Activated CD8-positive, alpha-beta memory T cell treated with anti-CD3 and anti-CD28 coated beads, Interleukin-2, amount 10 ng/mL, durations not matched to agents 7 days and 5 days (primary cell): ENCODE data around the gene ZNRF2. TPM values are rescaled to one million over a fixed set of nuclear protein-coding genes. Genes with fewer than 3 reads are reported as not detected.
A peak's percentile ranks its signal among the peaks of the same experiment; 100 is the strongest.

ENCODE experiments used
- ATAC-seq: fragments of 150-1000 bp; cut with Tn5 transposase; one replicate; pipeline ENCODE4 v1.10.0; 2021; ENCODE audit warnings: moderate library complexity
- CTCF ChIA-PET: fragments of 350-600 bp; sonication (Branson Sonifier 250); formaldehyde crosslinking; loops from one replicate; lab custom pipeline; 2021; ENCODE audit warnings: antibody characterized with exemption; lab: Charles Lee
- DNase-seq: peaks from one replicate; pipeline ENCODE4 v3.0.0-alpha.2; 2020
- H3K27ac Mint-ChIP-seq: one replicate; pipeline ENCODE4 v1.8.0; 2021; ENCODE audit warnings: mild to moderate bottlenecking, mixed read lengths
- H3K27me3 Mint-ChIP-seq: one replicate; pipeline ENCODE4 v1.8.0; 2021; ENCODE audit warnings: mixed read lengths
- H3K36me3 Mint-ChIP-seq: one replicate; pipeline ENCODE4 v1.8.0; 2021; ENCODE audit warnings: mild to moderate bottlenecking, mixed read lengths
- H3K4me1 Mint-ChIP-seq: one replicate; pipeline ENCODE4 v1.8.0; 2021; ENCODE audit warnings: mixed read lengths
- H3K4me3 Mint-ChIP-seq: one replicate; pipeline ENCODE4 v1.8.0; 2021; ENCODE audit warnings: mild to moderate bottlenecking, moderate library complexity, mixed read lengths
- H3K9me3 Mint-ChIP-seq: one replicate; pipeline ENCODE4 v1.8.0; 2022; ENCODE audit warnings: low read depth, mixed read lengths
- total RNA-seq, 2 experiments: library from RNA; stranded (reverse); gene quantifications; one replicate each; pipeline ENCODE4 v1.2.3, GENCODE V29; 2021

Gene ZNRF2
- total RNA-seq, 2 experiments from 2014 or later = 14.0 to 21.3 TPM

GRCh38 chr7:30270921-30271320, 13.5 kb upstream of the ZNRF2 start:
- CTCF ChIA-PET = no interaction called here
- no peaks in the 10 kb centered on the region for H3K9me3 Mint-ChIP-seq
- no peak overlapping the region for H3K27ac Mint-ChIP-seq
- DNase-seq (no peak), ATAC-seq (no peak)
- H3K4me1 Mint-ChIP-seq = no peaks in the 10 kb centered on the region
- no peaks in the 10 kb centered on the region for H3K27me3 Mint-ChIP-seq
- H3K36me3 Mint-ChIP-seq = no peaks in the 10 kb centered on the region
- H3K4me3 Mint-ChIP-seq = no peak overlapping the region

GRCh38 chr7:30272126-30272525, 12.3 kb upstream of the ZNRF2 start:
- Mint-ChIP-seq H3K27ac (no peak overlapping the region), H3K27me3 (no peaks in the 10 kb centered on the region), H3K4me3 (no peak overlapping the region), H3K9me3 (no peaks in the 10 kb centered on the region), H3K4me1 (peaks cover 3% of the 10 kb centered on the region), H3K36me3 (no peaks in the 10 kb centered on the region)
- DNase-seq = no peak
- CTCF ChIA-PET = interaction anchor here (1.0 kb wide), 1 partner anchor 106 kb away, joined by 3 read pairs; no protein-coding TSS in a partner anchor
- no peak for ATAC-seq

GRCh38 chr7:30273552-30273951, 10.8 kb upstream of the ZNRF2 start:
- Mint-ChIP-seq H3K4me3 (no peak overlapping the region), H3K27me3 (no peaks in the 10 kb centered on the region), H3K36me3 (no peaks in the 10 kb centered on the region), H3K4me1 (peaks cover 3% of the 10 kb centered on the region), H3K27ac (no peak overlapping the region), H3K9me3 (no peaks in the 10 kb centered on the region)
- DNase-seq (no peak), ATAC-seq (no peak)
- CTCF ChIA-PET = interaction anchor here (1.0 to 5.8 kb wide), 3 partner anchors 79 to 290 kb away, joined by 3 to 48 read pairs (median 5); no protein-coding TSS in a partner anchor

- no peak for ATAC-seq
- H3K4me3 Mint-ChIP-seq = no peak overlapping the region
- CTCF ChIA-PET = interaction anchor here (0.7 to 5.8 kb wide), 8 partner anchors 9 to 294 kb away, joined by 3 to 53 read pairs (median 4); no protein-coding TSS in a partner anchor
- H3K9me3 Mint-ChIP-seq = no peaks in the 10 kb centered on the region
- no peaks in the 10 kb centered on the region for H3K27me3 Mint-ChIP-seq
- H3K4me1 Mint-ChIP-seq = peaks cover 10% of the 10 kb centered on the region
- no peak overlapping the region for H3K27ac Mint-ChIP-seq
- no peak for DNase-seq
- H3K36me3 Mint-ChIP-seq = no peaks in the 10 kb centered on the region
These were observed 9.8 kb upstream of the ZNRF2 start for GRCh38 chr7:30274641-30275040.

GRCh38 chr7:30276203-30276900, 8.0 kb upstream of the ZNRF2 start:
- Mint-ChIP-seq H3K36me3 (no peaks in the 10 kb centered on the region), H3K27me3 (no peaks in the 10 kb centered on the region), H3K4me3 (no peak overlapping the region), H3K4me1 (peaks cover 12% of the 10 kb centered on the region), H3K9me3 (no peaks in the 10 kb centered on the region), H3K27ac (no peak overlapping the region)
- peak; percentile 73 for DNase-seq
- CTCF ChIA-PET = interaction anchor here (0.7 to 5.8 kb wide), 28 partner anchors 11 to 463 kb away, joined by 3 to 53 read pairs (median 4); no protein-coding TSS in a partner anchor
- peak; percentile 82 for ATAC-seq

GRCh38 chr7:30278376-30278775, 6.0 kb upstream of the ZNRF2 start:
- no peaks in the 10 kb centered on the region for H3K36me3 Mint-ChIP-seq
- ATAC-seq (no peak), DNase-seq (no peak)
- peaks cover 14% of the 10 kb centered on the region for H3K4me1 Mint-ChIP-seq
- CTCF ChIA-PET = interaction anchor here (0.8 to 5.8 kb wide), 7 partner anchors 73 to 285 kb away, joined by 3 to 53 read pairs (median 3); partner anchors contain the start of gene NOD1
- H3K27me3 Mint-ChIP-seq = no peaks in the 10 kb centered on the region
- H3K9me3 Mint-ChIP-seq = no peaks in the 10 kb centered on the region
- no peak overlapping the region for H3K27ac Mint-ChIP-seq
- H3K4me3 Mint-ChIP-seq = no peak overlapping the region

- ATAC-seq (no peak), DNase-seq (no peak)
- Mint-ChIP-seq H3K27ac (no peak overlapping the region), H3K4me1 (peaks cover 17% of the 10 kb centered on the region), H3K36me3 (no peaks in the 10 kb centered on the region), H3K4me3 (no peak overlapping the region), H3K27me3 (no peaks in the 10 kb centered on the region), H3K9me3 (no peaks in the 10 kb centered on the region)
- CTCF ChIA-PET = interaction anchor here (0.7 to 4.6 kb wide), 8 partner anchors 72 to 290 kb away, joined by 3 to 53 read pairs (median 4); partner anchors contain the start of gene NOD1
These were observed 5.3 kb upstream of the ZNRF2 start for GRCh38 chr7:30278849-30279652.

GRCh38 chr7:30279653-30279904, 4.8 kb upstream of the ZNRF2 start:
- Mint-ChIP-seq H3K36me3 (no peaks in the 10 kb centered on the region), H3K27ac (no peak overlapping the region), H3K9me3 (no peaks in the 10 kb centered on the region), H3K4me1 (peaks cover 18% of the 10 kb centered on the region), H3K27me3 (no peaks in the 10 kb centered on the region), H3K4me3 (no peak overlapping the region)
- CTCF ChIA-PET = interaction anchor here (0.8 to 2.1 kb wide), 4 partner anchors 133 to 285 kb away, joined by 3 to 8 read pairs (median 5); partner anchors contain the start of gene NOD1
- ATAC-seq = no peak
- no peak for DNase-seq

- Mint-ChIP-seq H3K4me1 (peaks cover 18% of the 10 kb centered on the region), H3K9me3 (no peaks in the 10 kb centered on the region), H3K27ac (no peak overlapping the region), H3K36me3 (no peaks in the 10 kb centered on the region), H3K27me3 (no peaks in the 10 kb centered on the region), H3K4me3 (no peak overlapping the region)
- CTCF ChIA-PET = interaction anchor here (1.4 to 1.5 kb wide), 2 partner anchors 43 to 284 kb away, joined by 3 to 7 read pairs; no protein-coding TSS in a partner anchor
- DNase-seq (no peak), ATAC-seq (no peak)
These were observed 3.8 kb upstream of the ZNRF2 start for GRCh38 chr7:30280631-30281030.

GRCh38 chr7:30281263-30281662, 3.1 kb upstream of the ZNRF2 start:
- CTCF ChIA-PET = interaction anchor here (0.7 to 1.9 kb wide), 4 partner anchors 42 to 71 kb away, joined by 3 to 7 read pairs (median 3); no protein-coding TSS in a partner anchor
- DNase-seq (no peak), ATAC-seq (no peak)
- no peak overlapping the region for H3K27ac Mint-ChIP-seq
- H3K9me3 Mint-ChIP-seq = peaks cover 3% of the 10 kb centered on the region
- H3K4me3 Mint-ChIP-seq = no peak overlapping the region
- peaks cover 22% of the 10 kb centered on the region for H3K4me1 Mint-ChIP-seq
- H3K27me3 Mint-ChIP-seq = no peaks in the 10 kb centered on the region
- H3K36me3 Mint-ChIP-seq = peaks cover 6% of the 10 kb centered on the region

GRCh38 chr7:30281791-30282190, 2.6 kb upstream of the ZNRF2 start:
- CTCF ChIA-PET = interaction anchor here (0.7 to 1.9 kb wide), 4 partner anchors 41 to 70 kb away, joined by 3 to 7 read pairs (median 3); no protein-coding TSS in a partner anchor
- H3K36me3 Mint-ChIP-seq = peaks cover 11% of the 10 kb centered on the region
- no peaks in the 10 kb centered on the region for H3K27me3 Mint-ChIP-seq
- peaks cover 25% of the 10 kb centered on the region for H3K4me1 Mint-ChIP-seq
- DNase-seq = no peak
- ATAC-seq = no peak
- no peak overlapping the region for H3K27ac Mint-ChIP-seq
- H3K4me3 Mint-ChIP-seq = no peak overlapping the region
- peaks cover 8% of the 10 kb centered on the region for H3K9me3 Mint-ChIP-seq

- CTCF ChIA-PET = interaction anchor here (1.9 kb wide), 1 partner anchor 69 kb away, joined by 7 read pairs; no protein-coding TSS in a partner anchor
- H3K27ac Mint-ChIP-seq = peak overlapping the region; percentile 46
- H3K4me3 Mint-ChIP-seq = no peak overlapping the region
- ATAC-seq (no peak), DNase-seq (no peak)
- peaks cover 16% of the 10 kb centered on the region for H3K36me3 Mint-ChIP-seq
- H3K9me3 Mint-ChIP-seq = peaks cover 8% of the 10 kb centered on the region
- peaks cover 31% of the 10 kb centered on the region for H3K4me1 Mint-ChIP-seq
- H3K27me3 Mint-ChIP-seq = no peaks in the 10 kb centered on the region
These were observed 1.7 kb upstream of the ZNRF2 start for GRCh38 chr7:30282735-30283134.

- H3K36me3 Mint-ChIP-seq = peaks cover 25% of the 10 kb centered on the region
- CTCF ChIA-PET = interaction anchor here (1.0 to 3.5 kb wide), 5 partner anchors 28 to 121 kb away, joined by 3 to 18 read pairs (median 3); no protein-coding TSS in a partner anchor
These were observed 704 bp downstream of the ZNRF2 start for GRCh38 chr7:30285067-30285535.

More at GRCh38 chr7:30285067-30285535, 704 bp downstream of the ZNRF2 start:
- peak overlapping the region; percentile 88 for H3K27ac Mint-ChIP-seq
- H3K4me3 Mint-ChIP-seq = peak overlapping the region; percentile 77
- H3K4me1 Mint-ChIP-seq = peaks cover 44% of the 10 kb centered on the region
- DNase-seq = peak; percentile 50
- no peaks in the 10 kb centered on the region for H3K27me3 Mint-ChIP-seq
- peak; percentile 4 for ATAC-seq
- peaks cover 8% of the 10 kb centered on the region for H3K9me3 Mint-ChIP-seq
